HG02884 (cell line): ENCODE measurements around the gene NAV2.
"Not testable (repeated sequence)": the region's sequence is repeated elsewhere in the genome, so short reads cannot be mapped to it uniquely, and the experiment has no call there.

Experiments used
- ATAC-seq: cut with Tn5 transposase; IDR thresholded peaks from one replicate; pipeline ENCODE4 v1.9.1; 2021; ENCODE audit warnings: mild to moderate bottlenecking, moderate library complexity; ENCODE audit not compliant: unreplicated experiment

The NAV2 gene

DNA sequence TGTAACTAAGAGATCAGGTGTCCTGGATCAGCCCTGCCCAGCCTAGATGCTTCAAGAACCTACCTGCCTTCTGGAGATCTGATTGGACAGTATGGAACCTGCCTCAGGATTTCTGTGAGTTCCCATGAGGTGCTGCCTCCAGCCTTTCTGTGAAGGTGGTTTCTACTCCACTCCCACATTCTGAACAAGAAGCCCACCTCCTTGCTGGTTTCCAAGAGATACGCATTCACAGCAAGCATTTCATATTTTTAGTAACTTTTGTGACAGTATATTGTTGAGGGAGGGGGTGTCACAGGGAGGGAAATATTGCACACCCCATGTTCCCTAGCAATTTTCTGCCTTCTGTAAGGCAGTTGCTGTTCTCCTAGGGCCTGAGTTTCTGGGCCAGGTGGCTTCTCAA is 204.4 kb downstream of the NAV2 start:
- no peak for ATAC-seq

- no peak for ATAC-seq
Observed at GRCh38 chr11:19918302-19919049, 205.8 kb downstream of the NAV2 start.

DNA sequence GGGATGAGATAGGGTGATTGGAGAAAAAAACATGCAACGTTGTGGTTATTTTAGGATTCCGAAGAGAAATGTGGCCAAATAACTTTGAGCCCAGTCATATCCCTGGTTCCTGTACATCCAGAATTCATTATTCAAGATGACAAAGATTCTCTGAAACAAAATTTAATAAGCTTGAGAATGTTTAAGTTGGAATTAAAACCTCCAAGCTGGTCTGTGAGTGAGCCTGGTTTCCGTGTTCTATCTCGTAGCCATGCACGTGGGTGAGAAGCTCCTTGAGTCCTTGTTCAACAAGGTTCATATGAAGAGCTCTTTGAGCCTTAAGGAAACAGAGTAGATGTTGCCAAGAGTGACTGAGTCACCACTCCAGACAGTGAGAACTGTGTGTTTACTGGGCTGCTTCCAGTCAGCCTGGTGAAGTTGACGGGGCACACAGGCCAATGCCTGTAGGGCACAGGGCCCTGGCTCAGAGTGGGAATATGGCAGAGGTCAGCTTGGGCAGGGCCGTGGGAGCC is 206.5 kb downstream of the NAV2 start:
- no peak for ATAC-seq

- no peak for ATAC-seq
Observed at GRCh38 chr11:19920982-19921381, 208.3 kb downstream of the NAV2 start.

DNA sequence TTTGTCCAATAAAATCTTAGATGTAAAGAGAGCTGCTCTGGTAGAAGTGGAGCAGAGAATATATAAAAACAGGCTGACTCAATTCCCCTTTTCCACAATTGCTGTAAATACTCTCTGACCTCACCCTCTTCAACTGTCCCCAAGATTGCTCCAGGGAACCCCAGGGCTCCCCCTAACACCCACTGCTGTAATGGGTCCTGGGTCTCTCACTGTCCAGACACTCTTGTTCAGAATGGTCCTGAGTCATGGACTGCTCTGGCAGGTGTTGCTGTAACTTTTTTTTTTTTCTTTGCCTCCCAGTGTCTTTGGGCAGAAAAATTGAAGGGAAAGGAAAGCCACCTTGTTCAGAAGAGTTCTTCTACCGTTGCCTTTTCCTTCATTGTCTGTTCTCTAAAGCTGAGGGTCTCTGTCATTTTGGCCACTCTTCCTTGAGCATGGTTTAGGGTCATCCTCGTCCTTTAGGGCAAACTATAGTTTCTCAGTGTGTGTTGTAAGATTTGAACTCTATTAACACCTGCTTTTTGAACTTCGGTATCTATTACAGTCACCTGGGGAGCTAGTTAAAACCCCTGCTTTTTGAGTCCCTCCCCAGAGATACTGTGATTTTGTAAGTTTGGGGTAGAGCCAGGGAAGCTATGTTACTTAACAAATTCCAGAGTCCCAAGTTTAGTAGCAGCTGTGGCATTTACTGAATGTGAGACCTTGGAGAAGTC is 209.5 kb downstream of the NAV2 start:
- no peak for ATAC-seq

DNA sequence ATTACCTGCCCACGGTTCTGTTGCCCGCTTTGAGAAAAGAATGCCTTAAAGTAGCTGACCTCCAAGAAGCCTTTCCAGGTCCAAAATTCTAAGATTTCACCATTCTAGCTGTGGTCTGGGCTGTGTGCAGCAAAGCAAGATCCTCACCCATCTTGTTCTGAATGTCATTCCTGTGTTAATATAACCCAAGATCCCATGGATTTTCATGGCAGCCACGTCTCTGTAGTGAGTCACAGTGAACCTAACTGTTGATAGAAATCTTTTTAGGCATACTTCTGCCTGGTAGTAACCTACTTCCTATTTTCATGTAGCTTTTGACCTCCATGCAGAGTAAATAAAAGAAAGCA is 210.0 kb downstream of the NAV2 start:
- ATAC-seq, result no peak

- no peak for ATAC-seq
Observed at GRCh38 chr11:19923626-19924025, 211.0 kb downstream of the NAV2 start.

GRCh38 chr11:19924311-19924710 is 211.7 kb downstream of the NAV2 start:
- ATAC-seq, result no peak

GRCh38 chr11:19924716-19925115 is 212.1 kb downstream of the NAV2 start:
- ATAC-seq, result no peak

DNA sequence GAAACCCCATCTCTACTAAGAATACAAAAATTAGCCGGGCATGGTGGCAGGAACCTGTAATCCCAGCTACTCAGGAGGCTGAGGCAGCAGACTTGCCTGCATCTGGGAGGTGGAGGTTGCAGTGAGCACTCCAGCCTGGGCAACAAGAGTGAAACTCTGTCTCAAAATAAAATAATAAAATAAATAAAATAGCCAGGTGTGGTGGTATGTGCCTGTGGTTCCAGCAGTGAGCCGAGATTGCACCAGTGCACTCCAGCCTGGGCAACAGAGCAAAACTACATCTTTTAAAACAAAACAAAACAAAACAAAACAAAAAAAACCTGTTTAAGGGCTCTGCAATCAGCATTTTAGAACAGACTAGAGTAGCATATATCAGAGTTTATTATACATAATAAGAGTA is 214.8 kb downstream of the NAV2 start:
- not testable (repeated sequence) for ATAC-seq

DNA sequence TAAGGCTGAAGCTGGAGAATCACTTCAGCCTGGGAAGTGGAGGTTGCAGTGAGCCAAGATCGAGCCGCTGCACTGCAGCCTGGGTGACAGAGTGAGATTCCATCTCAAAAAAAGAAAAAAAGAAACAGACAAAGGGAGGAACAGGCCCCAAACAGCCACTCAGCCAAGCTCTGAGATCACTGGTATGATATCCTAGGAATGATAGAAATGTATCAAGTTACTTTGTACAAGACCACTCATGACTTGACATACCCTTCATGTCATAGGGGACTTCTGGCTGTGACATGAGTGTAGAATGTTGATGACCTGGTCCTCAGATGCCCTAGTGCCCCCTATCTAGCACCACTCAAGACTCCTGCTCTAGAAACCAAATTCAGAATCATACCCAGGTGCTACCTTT is 216.5 kb downstream of the NAV2 start:
- no peak for ATAC-seq

GRCh38 chr11:19929655-19930054 is 217.0 kb downstream of the NAV2 start:
- no peak for ATAC-seq

- no peak for ATAC-seq
Observed at GRCh38 chr11:19931141-19931770, 218.6 kb downstream of the NAV2 start.

DNA sequence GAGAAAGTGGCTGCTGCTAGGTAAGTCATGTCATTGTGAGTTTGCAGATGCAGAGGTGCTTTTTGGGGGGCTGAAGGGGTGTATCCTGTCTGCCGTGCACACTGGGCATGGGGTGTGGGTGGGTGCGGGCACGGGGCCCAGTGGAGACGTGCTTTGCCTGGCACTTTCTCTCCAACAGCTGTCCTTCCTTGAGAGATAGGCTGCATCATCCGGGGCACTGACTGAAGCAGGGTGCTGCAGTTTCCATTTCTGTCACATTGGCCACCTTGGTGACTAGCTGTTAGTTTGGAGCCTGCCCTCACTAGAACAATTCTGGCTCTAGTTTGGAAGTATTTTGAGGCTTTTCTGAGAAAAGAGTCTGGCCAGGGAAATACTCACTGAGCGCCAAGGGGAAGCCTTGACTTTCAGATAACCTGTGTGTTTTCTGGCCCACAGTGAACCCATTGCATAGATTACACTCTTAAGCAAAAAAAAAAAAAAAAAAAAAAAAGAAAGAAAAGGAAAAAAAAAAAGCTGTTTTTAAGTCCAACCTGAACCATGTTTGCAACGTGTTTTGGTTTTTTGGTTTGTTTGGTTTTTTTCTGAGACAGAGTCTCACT is 219.2 kb downstream of the NAV2 start:
- ATAC-seq, result no peak

GRCh38 chr11:19933132-19933735 is 220.6 kb downstream of the NAV2 start:
- ATAC-seq, result no peak

DNA sequence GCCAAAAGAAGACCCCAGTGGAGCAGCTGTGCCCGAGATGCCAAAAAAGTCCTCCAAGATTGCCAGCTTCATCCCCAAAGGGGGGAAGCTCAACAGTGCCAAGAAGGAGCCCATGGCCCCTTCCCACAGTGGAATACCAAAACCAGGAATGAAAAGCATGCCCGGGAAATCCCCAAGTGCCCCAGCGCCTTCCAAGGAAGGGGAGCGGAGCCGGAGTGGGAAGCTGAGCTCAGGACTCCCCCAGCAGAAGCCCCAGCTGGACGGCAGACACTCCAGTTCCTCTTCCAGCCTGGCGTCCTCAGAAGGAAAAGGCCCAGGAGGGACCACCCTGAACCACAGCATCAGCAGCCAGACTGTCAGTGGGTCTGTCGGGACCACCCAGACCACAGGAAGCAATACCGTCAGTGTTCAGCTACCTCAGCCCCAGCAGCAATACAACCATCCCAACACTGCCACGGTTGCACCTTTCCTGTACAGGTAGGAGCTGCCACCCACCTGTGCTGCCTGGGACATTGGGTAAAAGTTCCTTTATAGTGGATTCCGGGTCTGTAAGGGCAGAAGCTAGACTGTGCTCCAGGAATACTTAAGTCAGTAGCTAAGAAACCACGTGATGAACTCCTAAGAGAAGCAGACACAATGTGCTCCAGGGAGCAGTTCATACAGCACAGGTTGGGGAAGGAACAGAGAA is 221.3 kb downstream of the NAV2 start:
- ATAC-seq, result no peak

DNA sequence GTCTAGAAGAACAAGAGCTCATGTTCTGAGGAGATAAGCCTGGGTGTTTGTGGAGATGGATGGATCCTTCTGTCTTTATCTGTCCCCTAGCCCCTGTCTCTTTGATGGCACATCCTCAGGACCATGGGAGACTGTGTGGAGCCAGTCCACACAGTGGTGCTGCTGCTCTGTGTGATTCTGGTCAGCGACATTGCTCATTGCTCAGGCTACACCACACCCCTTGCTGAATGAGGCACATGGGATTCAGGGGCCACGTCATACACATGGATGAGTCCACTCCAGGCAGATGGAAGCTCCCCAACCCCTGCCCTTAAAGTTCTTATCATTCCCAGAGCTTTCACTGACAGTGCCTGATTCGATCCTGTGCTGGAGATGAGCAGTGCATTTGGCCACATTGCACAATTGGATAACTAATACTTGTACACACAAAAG is 222.2 kb downstream of the NAV2 start:
- no peak for ATAC-seq

DNA sequence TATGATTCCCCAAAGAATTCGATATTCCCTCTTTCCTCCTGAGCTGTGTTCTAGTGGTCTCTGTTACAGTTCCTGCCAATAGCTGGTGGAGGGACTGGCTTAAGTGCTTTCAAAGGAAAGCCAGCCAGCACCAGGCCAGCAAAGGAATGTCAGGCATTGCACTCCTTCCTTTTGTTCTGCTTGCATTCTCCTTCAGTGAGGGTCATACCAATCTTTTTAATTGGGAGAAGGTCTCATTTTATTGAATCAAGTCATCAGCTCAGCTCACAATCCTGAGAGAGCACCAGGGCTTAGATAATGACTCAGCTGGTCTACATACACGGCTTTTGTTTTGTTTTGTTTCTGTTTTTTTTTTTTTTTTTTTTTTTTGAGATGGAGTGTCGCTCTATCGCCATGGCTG is 222.9 kb downstream of the NAV2 start:
- no peak for ATAC-seq

DNA sequence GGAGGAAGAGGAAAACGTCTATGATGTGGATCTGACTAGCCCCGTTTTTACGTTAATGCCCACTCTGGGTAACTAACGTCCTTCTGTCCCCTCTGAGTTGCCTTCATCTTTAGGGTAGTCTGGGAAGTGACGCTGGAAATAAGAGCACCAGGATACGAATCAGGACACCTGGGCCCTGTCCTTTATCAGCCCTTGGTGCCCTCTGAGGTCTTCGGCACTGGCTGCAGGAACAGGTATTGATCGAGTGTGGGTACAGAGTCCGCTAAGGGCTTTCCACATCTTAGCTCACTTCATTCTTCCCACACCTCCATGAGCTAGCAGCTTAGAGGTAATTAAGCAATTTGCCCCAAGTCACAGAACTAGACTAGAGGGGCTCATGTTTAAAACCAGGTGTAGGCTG is 223.8 kb downstream of the NAV2 start:
- no peak for ATAC-seq

DNA sequence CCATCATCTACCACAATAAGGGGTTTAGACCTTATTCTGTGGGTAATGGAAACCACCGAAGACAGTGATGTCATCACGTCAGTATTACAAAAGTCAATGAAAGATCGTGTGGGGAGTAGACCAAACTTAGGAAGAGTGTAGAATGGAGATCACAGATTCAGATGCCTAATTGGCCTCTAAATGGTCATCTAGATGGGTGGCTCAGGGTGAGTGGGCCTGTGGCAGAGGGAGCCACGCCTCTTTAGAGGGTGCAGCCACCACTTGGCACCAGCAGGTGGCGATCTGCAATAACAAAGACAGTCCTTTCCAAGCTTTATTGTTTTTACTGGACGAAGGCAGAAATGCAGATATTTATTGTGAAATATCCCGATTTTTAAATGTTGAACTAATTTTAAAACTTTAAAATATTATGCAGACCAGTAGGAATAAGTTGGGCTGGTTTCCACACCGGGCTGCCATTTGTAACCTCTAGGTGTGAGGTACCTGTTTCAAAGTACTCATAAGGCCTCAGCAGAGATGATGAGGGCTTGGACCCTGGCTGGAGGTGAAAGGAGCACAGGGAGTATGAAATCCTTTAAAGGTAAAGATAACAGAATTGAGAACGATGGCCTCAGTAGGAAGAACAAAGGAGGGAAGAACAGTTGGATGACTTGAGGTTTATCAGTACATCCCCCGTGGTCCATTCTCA is 225.7 kb downstream of the NAV2 start:
- ATAC-seq, result peak; percentile 61
